Measurements from ENCODE around the gene ZNF584.
"Not testable (repeated sequence)": the region's sequence is repeated elsewhere in the genome, so short reads cannot be mapped to it uniquely, and the experiment has no call there.

The ZNF584 gene

DNA sequence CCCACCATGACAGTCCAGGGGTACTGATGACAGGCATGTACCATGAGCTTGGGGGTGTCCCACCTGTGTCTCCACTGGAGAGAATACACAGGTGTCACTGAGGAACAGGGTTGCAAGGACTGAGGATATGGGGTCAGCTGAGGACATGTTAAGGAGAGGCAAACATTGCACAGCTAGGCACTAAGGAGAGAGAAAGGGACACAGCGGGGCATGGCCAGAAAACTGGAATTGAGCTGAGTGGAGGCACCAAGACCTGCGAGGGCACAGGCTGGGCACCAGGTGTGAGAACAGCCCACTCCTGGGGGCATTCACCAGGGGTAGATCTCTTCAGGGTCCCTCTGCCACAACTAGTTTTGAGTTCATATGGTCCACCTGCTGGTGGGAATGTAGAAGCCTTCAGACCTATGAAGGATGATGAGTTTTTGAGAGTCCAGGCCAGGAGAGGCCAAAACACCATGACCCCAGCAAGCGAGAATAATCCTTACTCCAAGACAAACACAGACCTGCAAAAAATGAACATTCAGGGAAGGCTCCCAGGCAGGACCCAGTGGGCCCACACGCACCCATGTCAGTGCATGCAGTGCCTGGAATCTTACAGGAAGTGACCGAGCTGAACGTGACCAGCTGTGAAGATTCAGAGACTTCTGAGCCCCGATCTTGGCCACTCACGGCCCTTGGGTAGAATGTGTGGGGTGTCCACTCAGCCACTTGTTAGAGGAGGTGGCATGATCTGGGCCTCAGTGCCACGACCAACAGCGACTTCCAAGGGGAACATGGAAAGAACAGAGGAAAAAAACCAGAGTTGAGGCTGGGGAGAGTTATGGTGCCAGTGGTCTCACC, 1.4 kb upstream of the ZNF584 start:
- no peak for DNase-seq

DNA sequence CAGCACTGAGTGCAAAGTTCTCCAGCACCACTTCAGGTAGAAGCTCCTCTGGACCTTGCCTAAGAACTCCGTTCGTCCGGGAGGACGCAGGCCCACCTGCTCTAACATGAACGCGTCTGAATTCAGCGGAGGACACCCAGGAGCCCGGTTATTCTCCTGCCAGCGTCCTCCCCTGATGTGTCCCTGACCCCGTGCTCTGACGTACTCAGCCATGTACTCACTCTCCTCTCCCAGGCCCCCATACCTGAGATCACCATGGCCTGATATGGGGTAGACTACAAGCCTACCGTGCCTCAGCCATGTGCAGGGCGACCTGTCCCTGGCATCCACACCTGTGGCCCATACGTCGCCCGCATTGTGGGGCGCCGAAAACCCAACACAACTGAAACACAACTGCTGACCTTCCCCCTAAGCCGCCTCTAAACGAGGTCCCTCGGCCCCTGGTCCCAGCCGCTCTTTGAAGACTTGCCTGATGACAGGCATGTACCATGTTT, 744 bp upstream of the ZNF584 start:
- DNase-seq = no peak

DNA sequence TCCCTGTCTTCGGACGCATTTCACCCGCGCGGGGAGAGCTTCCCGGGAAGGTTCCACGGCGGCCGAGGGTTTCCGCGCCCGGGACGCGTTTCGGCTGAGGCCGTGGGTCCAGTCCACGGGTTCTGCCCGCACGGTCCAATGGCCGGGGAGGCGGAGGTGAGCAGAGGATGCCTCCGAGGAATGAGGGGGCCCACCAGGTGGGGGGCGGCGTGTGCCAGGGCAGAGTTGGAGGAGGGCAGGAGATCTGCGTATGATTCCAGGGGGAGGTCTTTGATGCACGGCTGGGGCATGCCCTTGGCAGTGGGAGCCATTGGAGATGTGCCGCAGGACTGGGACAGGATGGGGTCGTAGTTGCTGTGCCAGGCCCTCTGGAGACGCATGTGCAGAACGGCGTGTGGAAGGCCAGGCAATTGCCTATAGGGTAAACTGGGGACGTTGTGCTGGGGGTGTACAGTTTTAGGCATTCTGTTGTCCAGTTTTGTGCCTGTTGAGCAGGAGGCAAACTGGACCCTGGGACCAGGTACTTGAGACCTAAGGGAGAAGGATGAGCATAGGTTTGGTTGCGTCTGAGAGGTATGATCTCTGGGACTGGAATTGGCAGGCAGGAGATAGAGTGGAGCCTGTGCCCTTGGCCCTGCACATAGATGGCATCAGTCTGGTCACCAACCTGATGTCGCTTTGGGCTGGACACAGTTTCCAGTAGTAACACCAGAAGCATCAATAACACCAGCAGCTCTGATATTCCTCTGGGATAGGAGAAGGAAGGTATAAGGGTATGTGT, 751 bp downstream of the ZNF584 start:
- peak; percentile 42 for DNase-seq

DNA sequence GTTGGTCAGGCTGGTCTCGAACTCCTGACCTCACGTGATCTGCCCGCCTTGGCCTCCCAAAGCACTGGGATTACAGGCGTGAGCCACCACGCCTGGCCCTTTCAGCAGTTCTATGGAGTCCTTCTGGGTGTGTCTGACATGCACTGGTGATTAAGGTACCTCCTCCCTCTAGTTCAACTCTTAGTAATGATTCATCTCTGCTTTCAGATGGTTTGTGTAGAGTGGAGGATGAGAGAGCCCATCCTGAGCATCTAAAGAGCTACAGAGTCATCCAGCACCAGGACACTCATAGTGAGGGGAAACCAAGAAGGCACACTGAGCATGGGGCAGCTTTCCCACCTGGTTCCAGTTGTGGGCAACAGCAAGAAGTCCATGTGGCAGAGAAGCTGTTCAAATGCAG, 8.2 kb downstream of the ZNF584 start:
- DNase-seq = no peak

DNA sequence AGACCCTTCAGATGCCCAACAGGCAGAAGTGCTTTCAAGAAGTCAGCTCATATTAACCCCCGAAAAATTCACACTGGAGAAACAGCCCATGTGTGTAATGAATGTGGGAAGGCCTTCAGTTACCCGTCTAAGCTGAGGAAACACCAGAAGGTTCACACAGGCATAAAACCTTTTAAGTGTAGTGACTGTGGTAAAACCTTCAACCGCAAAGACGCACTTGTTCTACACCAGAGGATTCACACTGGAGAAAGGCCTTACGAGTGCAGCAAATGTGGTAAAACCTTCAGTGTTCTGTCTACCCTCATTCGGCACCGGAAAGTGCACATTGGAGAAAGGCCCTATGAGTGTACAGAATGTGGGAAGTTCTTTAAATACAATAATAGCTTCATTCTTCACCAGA, 8.6 kb downstream of the ZNF584 start:
- DNase-seq = no peak

DNA sequence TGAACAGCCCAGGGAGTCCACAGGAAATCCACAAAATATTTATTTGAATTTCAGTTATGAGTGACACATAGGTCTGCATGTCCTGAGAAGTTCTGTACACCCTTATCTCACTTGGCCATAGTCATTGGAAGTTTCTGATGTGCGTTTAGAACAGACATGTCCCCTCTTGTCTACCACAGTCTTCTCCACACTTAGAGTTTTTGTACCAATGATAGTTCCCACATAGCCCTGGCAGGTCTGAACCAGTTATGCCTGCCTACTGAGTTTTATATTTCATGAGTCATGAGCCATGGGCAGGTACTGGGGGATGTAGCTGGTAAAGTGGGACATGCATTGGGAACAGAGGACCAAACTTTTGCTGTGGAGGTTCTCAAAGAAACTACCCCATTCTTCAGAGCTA, 20.2 kb downstream of the ZNF584 start:
- DNase-seq = no peak

DNA sequence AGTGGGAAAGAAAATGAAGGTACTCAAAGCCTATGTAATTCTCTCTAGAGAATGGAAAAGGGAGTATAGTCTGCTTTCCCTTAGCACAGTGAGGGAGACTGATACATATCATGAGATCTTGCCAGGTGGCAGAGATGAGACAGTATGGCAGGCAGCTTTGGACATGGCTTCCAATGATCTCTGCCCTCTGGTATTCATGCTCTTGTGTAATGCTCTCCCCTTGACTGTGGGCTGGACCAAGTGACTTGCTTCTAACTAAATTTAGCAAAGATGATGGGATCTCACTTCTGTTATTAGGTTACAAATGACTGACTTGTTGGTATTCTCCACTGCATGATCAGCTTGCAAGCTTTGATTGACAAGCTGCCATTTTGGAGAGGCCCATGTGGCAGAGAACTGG, 21.3 kb downstream of the ZNF584 start:
- DNase-seq = no peak

DNA sequence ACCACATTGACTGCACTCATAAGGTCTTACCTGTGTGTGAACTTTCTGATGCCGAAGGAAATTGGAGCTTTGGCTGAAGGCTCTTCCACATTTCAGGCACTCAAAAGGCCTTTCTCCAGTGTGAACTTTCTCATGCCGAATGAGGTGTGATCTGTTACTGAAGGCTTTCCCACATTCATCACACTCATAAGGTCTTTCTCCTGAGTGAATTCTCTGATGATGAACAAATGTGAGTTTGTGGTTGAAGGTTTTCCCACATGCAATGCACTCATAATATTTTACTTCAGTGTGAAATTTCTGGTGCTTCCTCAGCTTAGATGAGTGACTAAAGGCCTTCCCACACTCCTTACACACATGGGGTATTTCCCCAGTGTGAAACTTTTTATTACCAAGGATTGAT, 25.8 kb downstream of the ZNF584 start:
- peak; percentile 18 for DNase-seq

DNA sequence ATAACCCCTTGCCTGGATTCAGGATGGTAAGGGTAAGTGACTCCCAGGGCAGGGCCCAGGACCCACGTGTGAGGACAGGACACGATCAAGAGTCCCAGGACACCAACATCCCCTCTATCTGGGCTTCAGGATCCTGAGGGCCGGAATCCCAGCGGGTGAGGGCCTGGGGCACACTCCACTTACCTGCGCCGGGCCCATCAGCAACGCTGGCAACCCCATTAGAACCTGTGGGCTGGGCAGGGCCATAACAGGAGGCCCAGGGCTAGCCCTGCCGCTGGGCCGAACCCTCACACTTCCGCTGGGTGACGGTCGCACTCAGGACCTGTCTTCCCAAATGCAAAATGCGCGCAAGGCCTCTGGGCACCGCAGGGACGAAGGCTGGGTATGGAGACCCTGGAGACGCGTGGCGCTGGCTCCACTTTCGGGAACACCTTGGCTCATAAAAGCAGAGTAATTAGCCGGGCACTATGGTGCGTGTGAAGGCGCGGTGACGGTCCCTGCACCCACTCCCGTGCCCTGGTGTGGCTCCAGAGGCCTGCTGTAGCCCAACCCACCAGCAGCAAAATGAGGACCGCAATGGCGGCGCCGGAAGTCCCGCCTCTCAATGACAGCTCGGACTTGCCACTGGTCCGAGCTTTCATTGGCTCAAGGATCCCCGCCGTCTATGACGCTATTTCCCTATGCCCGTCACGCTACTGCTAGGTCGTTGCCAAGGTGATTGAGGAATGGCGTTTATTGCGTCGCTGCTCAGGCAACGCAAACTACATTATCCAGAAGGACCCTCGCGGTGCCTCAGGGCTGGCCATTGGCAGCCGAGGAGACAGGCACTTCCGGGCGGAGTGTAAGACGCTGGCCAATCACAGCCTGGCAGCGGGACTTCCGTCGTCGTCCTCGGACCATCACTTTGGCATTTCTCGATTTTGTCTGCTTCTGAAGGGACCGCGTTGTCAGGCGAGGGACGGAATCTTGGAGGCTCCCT, 31.4 kb downstream of the ZNF584 start, which contains the start of gene ZNF132:
TSS of gene ZNF132 (minus strand) at position 578 of the 979 bp plus-strand sequence. CDS start at position 246, 332 bp downstream.
- DNase-seq = peak; percentile 100

DNA sequence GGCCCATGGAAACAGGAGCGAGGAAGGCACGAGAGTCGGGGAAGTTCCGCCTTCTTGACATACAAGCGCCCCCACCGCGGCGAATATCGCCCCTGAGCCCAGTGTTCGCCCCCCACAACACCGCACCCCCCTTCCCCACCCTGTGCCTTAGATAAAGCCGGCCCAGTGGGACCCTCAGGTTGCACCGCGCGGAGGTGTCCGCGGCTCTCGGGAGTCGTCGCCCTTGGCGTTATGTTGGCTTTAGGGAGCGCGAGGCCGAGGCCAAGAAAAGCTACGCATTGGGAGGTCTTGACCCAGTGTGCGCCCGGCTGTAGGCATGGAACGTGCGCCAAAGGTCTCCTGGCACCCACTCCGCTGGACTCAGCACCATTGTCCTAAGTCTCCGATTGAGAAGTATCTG, 32.1 kb downstream of the ZNF584 start:
- DNase-seq = no peak

DNA sequence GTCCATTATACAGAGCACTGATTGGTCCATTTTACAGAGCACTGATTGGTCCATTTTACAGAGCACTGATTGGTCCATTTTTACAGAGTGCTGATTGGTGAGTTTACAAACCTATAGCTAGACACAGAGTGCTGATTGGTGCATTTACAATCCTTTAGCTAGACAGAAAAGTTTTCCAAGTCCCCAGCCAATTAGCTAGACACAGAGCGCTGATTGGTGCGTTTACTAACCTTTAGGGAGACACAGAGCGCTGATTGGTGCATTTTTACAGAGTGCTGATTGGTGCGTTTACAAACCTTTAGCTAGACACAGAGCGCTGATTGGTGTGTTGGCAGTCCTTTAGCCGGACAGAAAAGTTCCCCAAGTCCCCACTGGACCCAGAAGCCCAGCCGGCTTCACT, 34.5 kb downstream of the ZNF584 start:
- DNase-seq = not testable (repeated sequence)

DNA sequence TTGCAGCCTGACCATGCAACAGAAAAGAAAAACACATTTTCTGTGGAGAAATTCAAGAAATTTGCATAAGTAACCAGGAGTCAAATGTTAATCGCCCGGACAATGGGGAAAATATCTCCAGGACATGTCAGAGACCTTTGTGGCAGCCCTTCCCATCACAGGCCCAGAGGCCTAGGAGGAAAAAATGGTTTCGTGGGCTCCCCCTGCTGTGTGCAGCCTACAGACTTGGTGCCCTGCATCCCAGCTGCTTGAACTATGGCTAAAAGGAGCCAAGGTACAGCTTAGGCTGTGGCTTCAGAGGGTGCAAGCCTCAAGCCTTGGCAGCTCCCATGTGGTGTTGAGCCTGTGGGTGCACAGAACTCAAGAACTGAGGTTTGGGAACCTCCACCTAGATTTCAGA, 40.4 kb downstream of the ZNF584 start:
- not testable (repeated sequence) for DNase-seq

DNA sequence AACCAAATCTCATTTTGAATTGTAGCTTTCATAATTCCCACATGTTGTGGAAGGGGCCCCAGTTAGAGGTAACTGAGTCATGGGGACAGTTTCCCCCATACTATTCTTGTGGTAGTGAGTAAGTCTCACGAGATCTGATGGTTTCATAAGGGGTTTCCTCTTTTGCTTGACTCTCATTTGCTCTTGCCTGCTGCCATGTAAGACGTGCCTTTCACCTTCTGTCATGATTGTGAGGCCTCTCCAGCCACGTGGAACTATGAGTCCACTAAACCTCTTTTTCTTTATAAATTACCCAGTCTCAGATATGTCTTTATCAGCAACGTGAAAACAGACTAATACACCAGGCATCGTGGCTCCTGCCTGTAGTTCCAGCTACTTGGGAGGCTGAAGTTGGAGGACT, 41.5 kb downstream of the ZNF584 start:
- not testable (repeated sequence) for DNase-seq

DNA sequence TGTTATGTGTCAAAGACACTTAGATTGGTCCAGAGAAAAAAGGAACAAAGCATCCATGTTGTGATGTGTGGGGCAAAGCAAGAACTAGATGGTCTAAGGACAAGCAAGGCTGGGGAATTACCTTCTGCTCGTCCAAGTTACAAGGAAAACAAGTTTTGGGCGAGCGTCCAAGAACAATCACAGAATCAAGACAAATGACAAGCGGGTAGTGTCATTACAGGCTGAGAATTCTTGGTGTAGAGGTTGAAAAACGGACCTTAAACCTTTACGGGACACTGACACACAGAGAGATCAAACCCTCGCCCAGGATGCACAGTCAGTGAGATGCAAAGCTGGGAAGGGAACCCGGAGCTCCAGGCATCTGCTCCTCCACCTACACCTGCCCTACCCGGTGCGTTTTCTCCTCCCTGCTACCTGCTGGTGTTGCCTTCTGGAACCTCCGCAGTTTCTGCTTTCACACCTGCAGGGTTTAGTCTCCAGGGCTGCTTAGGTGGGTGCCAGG, 42.5 kb downstream of the ZNF584 start:
- no peak for DNase-seq

DNA sequence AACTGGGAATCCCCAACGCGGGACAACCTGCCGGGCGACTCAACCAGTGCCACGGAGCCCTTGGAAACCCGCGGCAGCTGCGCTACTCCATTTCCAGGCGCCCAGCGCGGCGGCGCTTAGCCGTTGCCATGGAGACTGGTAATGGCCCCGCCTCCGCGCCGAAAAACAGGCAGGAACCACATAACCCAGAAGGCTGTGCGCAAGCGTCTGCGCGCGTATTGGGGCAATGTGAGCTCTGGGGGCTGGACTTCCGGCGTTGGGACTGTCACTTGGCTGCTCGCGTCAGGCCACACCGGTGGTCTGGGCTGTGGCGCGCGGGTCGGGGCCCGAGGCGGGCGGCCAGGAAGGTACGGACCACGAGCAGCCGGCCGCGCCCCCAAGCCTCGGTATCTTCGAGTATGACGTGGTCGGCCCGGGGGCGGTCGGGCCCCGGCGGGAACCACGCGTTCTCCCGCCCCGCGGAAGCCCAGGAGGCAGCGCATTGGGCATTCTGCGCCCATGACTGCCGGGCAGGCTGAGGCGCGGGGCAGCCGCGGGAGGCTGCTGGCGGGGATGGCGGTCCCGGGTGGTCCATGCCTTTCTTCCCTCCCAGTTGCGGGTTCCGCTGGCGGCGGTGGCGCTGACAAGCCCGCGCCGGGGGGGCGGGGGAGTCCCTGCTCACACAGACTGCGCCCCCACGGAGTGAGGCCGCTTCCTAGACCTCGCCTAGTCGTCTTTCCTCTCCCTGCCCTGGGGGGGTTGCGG, 43.1 kb downstream of the ZNF584 start, which contains the start of gene ZNF324B:
TSS of gene ZNF324B (plus strand) at position 265 of the 744 bp plus-strand sequence. CDS start 2,080 bp downstream, outside the sequence.
- peak; percentile 95 for DNase-seq

DNA sequence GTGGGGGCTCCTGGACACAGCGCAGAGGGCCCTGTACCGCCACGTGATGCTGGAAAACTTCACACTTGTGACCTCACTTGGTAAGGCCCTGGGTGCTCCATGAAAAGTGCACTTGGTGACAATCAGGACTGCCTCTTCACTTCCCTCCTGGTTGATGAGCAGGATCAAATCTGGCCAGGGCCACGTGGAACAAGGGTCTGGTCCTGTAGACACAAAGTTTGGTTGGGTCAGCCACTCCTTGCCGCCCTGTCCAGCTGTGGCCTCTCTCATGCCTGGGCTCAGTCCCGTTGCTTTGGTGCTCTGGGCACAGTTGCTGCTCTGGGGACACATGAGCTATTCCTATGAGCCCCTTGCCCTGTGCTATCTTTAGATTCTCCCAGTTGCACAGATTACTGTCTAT, 45.3 kb downstream of the ZNF584 start:
- DNase-seq = no peak

DNA sequence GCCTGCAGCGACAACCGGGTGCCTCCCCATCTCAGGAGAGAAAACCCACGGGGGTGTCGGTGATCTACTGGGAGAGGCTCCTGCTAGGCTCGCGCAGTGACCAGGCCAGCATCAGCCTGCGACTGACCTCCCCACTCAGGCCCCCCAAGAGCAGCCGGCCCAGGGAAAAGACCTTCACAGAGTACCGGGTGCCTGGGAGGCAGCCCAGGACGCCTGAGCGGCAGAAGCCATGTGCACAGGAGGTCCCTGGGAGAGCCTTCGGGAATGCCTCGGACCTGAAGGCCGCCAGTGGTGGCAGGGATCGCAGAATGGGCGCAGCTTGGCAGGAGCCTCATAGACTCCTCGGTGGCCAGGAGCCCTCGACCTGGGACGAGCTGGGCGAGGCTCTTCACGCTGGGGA, 46.9 kb downstream of the ZNF584 start:
- no peak for DNase-seq

DNA sequence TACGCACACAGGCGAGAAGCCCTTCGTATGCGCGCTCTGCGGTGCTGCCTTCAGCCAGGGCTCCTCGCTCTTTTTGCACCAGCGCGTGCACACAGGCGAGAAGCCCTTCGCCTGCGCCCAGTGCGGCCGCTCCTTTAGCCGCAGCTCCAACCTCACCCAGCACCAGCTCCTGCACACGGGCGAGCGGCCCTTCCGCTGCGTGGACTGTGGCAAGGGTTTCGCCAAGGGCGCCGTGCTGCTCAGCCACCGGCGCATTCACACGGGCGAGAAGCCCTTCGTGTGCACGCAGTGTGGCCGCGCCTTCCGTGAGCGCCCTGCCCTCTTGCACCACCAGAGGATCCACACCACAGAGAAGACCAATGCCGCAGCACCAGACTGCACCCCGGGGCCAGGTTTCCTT, 47.7 kb downstream of the ZNF584 start:
- no peak for DNase-seq

DNA sequence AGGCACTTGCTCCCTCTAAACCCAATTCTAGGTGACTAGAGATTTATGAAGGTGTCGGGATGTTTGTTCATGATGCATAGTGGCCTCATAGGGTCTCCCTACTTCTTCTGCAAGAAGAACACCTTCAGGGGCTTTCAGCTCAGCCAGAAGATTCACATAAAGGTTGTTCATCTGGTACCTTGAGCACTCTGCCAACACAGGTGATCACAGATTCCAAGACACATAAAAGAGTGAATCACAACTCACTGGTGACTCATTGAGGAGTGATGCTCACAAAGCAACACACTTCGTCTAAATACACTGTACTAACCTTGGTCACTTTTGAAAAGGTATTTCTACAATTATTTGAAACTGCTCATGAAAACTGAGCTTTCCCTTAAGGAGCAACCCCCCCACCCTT, 51.6 kb downstream of the ZNF584 start:
- DNase-seq = no peak

DNA sequence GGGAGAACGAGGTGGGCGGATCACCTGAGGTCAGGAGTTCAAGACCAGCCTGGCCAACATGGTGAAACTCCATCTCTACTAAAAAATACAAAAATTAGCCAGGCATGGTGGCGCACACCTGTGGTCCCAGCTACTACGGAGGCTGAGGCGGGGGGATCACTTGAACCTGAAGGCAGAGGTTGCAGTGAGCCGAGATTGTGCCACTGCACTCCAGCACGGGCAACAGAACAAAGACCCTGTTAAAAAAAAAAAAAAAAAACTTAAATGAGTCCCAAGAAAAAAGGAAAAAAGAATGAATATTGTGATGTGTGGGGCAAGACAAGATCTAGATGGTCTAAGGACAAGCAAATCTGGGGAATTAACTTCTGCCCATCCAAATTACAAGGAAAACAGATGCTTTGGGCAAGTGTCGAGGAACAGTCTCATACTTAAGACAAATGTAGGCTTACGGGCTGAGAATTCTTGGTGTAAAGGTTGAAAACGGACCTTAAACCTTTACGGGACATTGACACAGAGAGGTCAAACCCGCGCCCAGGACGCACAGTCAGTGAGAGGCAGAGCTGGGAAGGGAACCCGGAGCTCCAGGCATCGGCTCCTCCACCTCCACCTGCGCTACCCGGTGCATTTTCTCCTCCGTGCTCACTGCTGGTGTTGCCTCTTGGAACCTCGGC, 57.8 kb downstream of the ZNF584 start:
- no peak for DNase-seq
